Measurements from ENCODE around the gene LEMD2. TPM values are rescaled to one million over a fixed set of nuclear protein-coding genes. Genes with fewer than 3 reads are reported as not detected.

LEMD2 gene
- total and polyA plus RNA-seq, 2 experiments from 2014 or later: 21.5 to 67.5 TPM

DNA sequence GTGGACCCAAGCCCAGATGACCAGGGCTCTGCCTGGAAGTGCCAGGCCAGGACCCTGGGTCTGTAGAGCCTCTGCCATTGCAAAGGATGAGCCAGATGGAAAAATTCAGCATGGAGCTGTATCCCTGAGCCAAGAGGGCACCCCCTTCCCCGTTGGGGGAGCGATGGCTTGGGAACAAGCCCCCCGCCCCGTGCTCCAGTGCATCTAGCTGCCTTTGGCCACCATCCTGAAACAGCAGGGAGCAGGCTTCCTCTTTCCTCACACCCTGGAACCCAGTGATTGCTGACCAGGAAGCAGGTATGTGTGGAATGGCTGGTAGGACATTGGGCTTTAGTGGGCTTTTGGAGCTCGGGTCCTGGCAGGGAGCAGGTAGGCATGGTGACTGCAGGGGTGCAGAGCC is 12.7 kb upstream of the LEMD2 start:
- no peak overlapping the region for H3K9ac ChIP-seq
- H3K36me3 ChIP-seq (ENCODE audit: low read depth): no peaks in the 10 kb centered on the region
- no peak overlapping the region for H3K27ac ChIP-seq
- no peaks in the 10 kb centered on the region for H3F3A ChIP-seq (ENCODE audit: insufficient read depth)
- in situ Hi-C loops (cut with MboI): no loop called here
- no peaks in the 10 kb centered on the region for H3K79me2 ChIP-seq (ENCODE audit: insufficient read depth)
- no peak overlapping the region for H2AFZ ChIP-seq
- H3K4me2 ChIP-seq (ENCODE audit: unreplicated experiment): no peak overlapping the region
- no peak overlapping the region for H3K4me3 ChIP-seq
- no peak for TF ChIP-seq EZH2 (IDR thresholded peaks at IDR 0.05; ENCODE audit: insufficient read depth, poor library complexity, severe bottlenecking)
- TF ChIP-seq EZH2phosphoT487 (IDR thresholded peaks at IDR 0.05; ENCODE audit: insufficient read depth, low read depth): no peak
- peaks cover 10% of the 10 kb centered on the region for H3K27me3 ChIP-seq (replicated peaks; ENCODE audit: insufficient read depth)
- 80 to 86% methylated on average over 4 to 5 of the region's 5 CpGs for WGBS, 2 experiments (ENCODE audit: low coverage in 1 of 2, low lambda C conversion rate in 2 of 2, missing lambda C conversion rate in 2 of 2)
- no peaks in the 10 kb centered on the region for H4K20me1 ChIP-seq (ENCODE audit: insufficient read depth)
- H3K9me3 ChIP-seq (ENCODE audit: low read depth): no peaks in the 10 kb centered on the region
- H3K9me2 ChIP-seq (ENCODE audit: insufficient read depth): no peaks in the 10 kb centered on the region
- DNase-seq: no peak
- H3K4me1 ChIP-seq (ENCODE audit: insufficient read depth): no peaks in the 10 kb centered on the region; the same call in 1 of the 2 replicates

- no peak for DNase-seq
Observed at GRCh38 chr6:33800248-33800969, 11.5 kb upstream of the LEMD2 start.

GRCh38 chr6:33799454-33800113 is 10.7 kb upstream of the LEMD2 start:
- WGBS, 2 experiments (ENCODE audit: low coverage in 1 of 2, low lambda C conversion rate in 2 of 2, missing lambda C conversion rate in 2 of 2): 28 to 42% methylated on average over 4 of the region's 4 CpGs
- H3K9me2 ChIP-seq (ENCODE audit: insufficient read depth): no peaks in the 10 kb centered on the region
- DNase-seq: peak; percentile 38
- in situ Hi-C loops (cut with MboI): no loop called here
- no peak for TF ChIP-seq EZH2phosphoT487 (IDR thresholded peaks at IDR 0.05; ENCODE audit: insufficient read depth, low read depth)
- no peak for TF ChIP-seq EZH2 (IDR thresholded peaks at IDR 0.05; ENCODE audit: insufficient read depth, poor library complexity, severe bottlenecking)
- H3K36me3 ChIP-seq (ENCODE audit: low read depth): no peaks in the 10 kb centered on the region
- no peak overlapping the region for H2AFZ ChIP-seq
- H3K27ac ChIP-seq: no peak overlapping the region
- no peaks in the 10 kb centered on the region for H3K9me3 ChIP-seq (ENCODE audit: low read depth)
- H3K4me3 ChIP-seq: no peak overlapping the region
- H3K27me3 ChIP-seq (replicated peaks; ENCODE audit: insufficient read depth): no peaks in the 10 kb centered on the region; the same call in 1 of the 2 replicates
- H3K4me1 ChIP-seq (ENCODE audit: insufficient read depth): no peaks in the 10 kb centered on the region; the same call in 1 of the 2 replicates
- H4K20me1 ChIP-seq (ENCODE audit: insufficient read depth): no peaks in the 10 kb centered on the region
- no peak overlapping the region for H3K4me2 ChIP-seq (ENCODE audit: unreplicated experiment)
- H3K9ac ChIP-seq: no peak overlapping the region
- H3F3A ChIP-seq (ENCODE audit: insufficient read depth): no peaks in the 10 kb centered on the region
- H3K79me2 ChIP-seq (ENCODE audit: insufficient read depth): no peaks in the 10 kb centered on the region

More at GRCh38 chr6:33800248-33800969, 11.5 kb upstream of the LEMD2 start:
- Histone ChIP-seq H3K9me3 (ENCODE audit: low read depth) (no peaks in the 10 kb centered on the region), H3K27me3 (replicated peaks; ENCODE audit: insufficient read depth) (peaks cover 4% of the 10 kb centered on the region), H4K20me1 (ENCODE audit: insufficient read depth) (no peaks in the 10 kb centered on the region), H3K27ac (no peak overlapping the region), H3K4me2 (ENCODE audit: unreplicated experiment) (no peak overlapping the region), H3K9ac (no peak overlapping the region), H3K36me3 (ENCODE audit: low read depth) (no peaks in the 10 kb centered on the region), H3F3A (ENCODE audit: insufficient read depth) (no peaks in the 10 kb centered on the region), H3K4me1 (ENCODE audit: insufficient read depth) (no peaks in the 10 kb centered on the region; the same call in 1 of the 2 replicates), H3K79me2 (ENCODE audit: insufficient read depth) (no peaks in the 10 kb centered on the region), H2AFZ (no peak overlapping the region), H3K4me3 (no peak overlapping the region), H3K9me2 (ENCODE audit: insufficient read depth) (no peaks in the 10 kb centered on the region)
- 74 to 77% methylated on average over 13 of the region's 13 CpGs for WGBS, 2 experiments (ENCODE audit: low coverage in 1 of 2, low lambda C conversion rate in 2 of 2, missing lambda C conversion rate in 2 of 2)
- in situ Hi-C loops (cut with MboI): no loop called here
- TF ChIP-seq EZH2 (IDR thresholded peaks at IDR 0.05; ENCODE audit: insufficient read depth, poor library complexity, severe bottlenecking) (no peak), EZH2phosphoT487 (IDR thresholded peaks at IDR 0.05; ENCODE audit: insufficient read depth, low read depth) (no peak)

DNA sequence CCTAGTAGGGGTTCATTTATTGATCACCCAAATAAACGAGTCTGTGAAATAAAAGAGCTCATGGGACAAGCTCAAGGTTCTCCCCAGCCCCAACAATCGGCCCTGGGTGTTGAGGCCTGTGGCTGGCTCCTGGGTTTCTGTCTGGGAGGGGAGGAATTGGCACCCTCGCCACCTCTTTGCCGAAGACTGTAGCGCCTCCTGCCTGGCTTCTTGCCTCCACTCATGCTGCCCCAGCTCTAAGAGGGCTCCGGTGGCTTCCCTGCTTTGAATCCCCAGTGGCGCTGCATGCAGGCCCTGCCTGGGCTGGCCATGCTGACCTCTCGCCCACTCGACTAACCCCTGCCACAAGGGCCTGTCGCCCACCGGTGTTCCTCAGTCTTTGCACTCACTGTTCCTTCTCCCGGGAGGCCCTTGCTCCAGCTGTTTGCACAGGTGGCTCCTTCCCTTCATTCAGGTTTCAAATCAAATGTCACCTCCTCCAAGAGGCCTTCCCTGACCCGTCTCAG is 9.5 kb upstream of the LEMD2 start:
- Histone ChIP-seq H3K4me1 (ENCODE audit: insufficient read depth) (no peaks in the 10 kb centered on the region; the same call in 1 of the 2 replicates), H3K9ac (no peak overlapping the region), H3K27me3 (replicated peaks; ENCODE audit: insufficient read depth) (no peaks in the 10 kb centered on the region), H3K79me2 (ENCODE audit: insufficient read depth) (no peaks in the 10 kb centered on the region), H3K4me2 (ENCODE audit: unreplicated experiment) (no peak overlapping the region), H3K27ac (no peak overlapping the region), H3K9me3 (ENCODE audit: low read depth) (no peaks in the 10 kb centered on the region), H3K36me3 (ENCODE audit: low read depth) (no peaks in the 10 kb centered on the region), H2AFZ (no peak overlapping the region), H3K9me2 (ENCODE audit: insufficient read depth) (no peaks in the 10 kb centered on the region), H3K4me3 (no peak overlapping the region), H4K20me1 (ENCODE audit: insufficient read depth) (no peaks in the 10 kb centered on the region), H3F3A (ENCODE audit: insufficient read depth) (no peaks in the 10 kb centered on the region)
- 66 to 72% methylated on average over 13 of the region's 13 CpGs for WGBS, 2 experiments (ENCODE audit: low coverage in 1 of 2, low lambda C conversion rate in 2 of 2, missing lambda C conversion rate in 2 of 2)
- TF ChIP-seq EZH2 (IDR thresholded peaks at IDR 0.05; ENCODE audit: insufficient read depth, poor library complexity, severe bottlenecking) (no peak), EZH2phosphoT487 (IDR thresholded peaks at IDR 0.05; ENCODE audit: insufficient read depth, low read depth) (no peak)
- in situ Hi-C loops (cut with MboI): no loop called here
- no peak for DNase-seq
